ENCODE results near the gene CLDN4.

DNA sequence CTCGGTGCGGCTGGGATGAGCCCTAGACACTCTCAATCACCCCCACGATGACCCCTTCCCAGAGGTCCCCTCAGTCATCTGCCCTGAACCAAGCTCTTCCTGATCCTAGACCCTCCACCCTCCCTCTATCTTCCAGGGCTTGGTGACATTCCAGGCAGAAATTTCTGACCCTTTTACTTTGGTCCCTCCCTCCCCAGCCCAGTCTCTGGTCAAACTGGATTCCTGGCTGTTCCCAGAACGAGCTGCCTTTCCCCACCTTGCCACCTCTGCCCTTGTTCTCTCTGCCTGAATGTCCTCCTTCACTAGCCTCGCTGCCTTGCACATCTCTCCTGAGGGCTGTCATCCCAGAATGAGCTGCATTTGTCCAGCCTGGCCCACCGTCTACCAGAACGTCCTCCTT lies 1.3 kb upstream of the CLDN4 start:
- TF ChIP-seq POLR2AphosphoS5 (IDR thresholded peaks at IDR 0.05) (no peak), POLR2A (IDR thresholded peaks at IDR 0.05) (no peak)
- TF ChIP-seq, protein P1, sequence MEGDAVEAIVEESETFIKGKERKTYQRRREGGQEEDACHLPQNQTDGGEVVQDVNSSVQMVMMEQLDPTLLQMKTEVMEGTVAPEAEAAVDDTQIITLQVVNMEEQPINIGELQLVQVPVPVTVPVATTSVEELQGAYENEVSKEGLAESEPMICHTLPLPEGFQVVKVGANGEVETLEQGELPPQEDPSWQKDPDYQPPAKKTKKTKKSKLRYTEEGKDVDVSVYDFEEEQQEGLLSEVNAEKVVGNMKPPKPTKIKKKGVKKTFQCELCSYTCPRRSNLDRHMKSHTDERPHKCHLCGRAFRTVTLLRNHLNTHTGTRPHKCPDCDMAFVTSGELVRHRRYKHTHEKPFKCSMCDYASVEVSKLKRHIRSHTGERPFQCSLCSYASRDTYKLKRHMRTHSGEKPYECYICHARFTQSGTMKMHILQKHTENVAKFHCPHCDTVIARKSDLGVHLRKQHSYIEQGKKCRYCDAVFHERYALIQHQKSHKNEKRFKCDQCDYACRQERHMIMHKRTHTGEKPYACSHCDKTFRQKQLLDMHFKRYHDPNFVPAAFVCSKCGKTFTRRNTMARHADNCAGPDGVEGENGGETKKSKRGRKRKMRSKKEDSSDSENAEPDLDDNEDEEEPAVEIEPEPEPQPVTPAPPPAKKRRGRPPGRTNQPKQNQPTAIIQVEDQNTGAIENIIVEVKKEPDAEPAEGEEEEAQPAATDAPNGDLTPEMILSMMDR (IDR thresholded peaks at IDR 0.05) = no peak
